Muscle layer of duodenum (tissue), 2 donors: ENCODE results near the gene DXO.

Source experiments
- H3K27ac ChIP-seq: one replicate; pipeline ENCODE4 v1.7.0; 2013; ENCODE audit warnings: mild to moderate bottlenecking, low read length
- H3K27me3 ChIP-seq: one replicate; pipeline ENCODE4 v1.7.0; 2013; ENCODE audit warnings: low read depth, mild to moderate bottlenecking, control low read depth, low read length
- H3K36me3 ChIP-seq, 2 donors: one replicate each; pipeline ENCODE4 v1.7.0; 2013; ENCODE audit warnings: low read length in 2 of 2, control low read depth in 1 of 2, mild to moderate bottlenecking in 1 of 2; ENCODE audit not compliant: insufficient read depth in 2 of 2, control insufficient read depth in 1 of 2
- H3K4me1 ChIP-seq, 2 donors: one replicate each; pipeline ENCODE4 v1.7.0; 2013; ENCODE audit warnings: low read length in 2 of 2, mild to moderate bottlenecking in 2 of 2, control low read depth in 1 of 2, moderate library complexity in 1 of 2; ENCODE audit not compliant: insufficient read depth in 2 of 2, control insufficient read depth in 1 of 2
- H3K4me3 ChIP-seq, 2 donors: one replicate each; pipeline ENCODE4 v1.7.0; 2013; ENCODE audit warnings: low read length in 2 of 2, low read depth in 1 of 2, mild to moderate bottlenecking in 1 of 2
- H3K9me3 ChIP-seq, 2 donors: one replicate each; pipeline ENCODE4 v1.7.0; 2013; ENCODE audit warnings: low read length in 2 of 2, control low read depth in 1 of 2, mild to moderate bottlenecking in 1 of 2; ENCODE audit not compliant: control insufficient read depth in 1 of 2
- donor health status: healthy.

Gene DXO

GRCh38 chr6:31966997-31967925, 4.7 kb downstream of the DXO start:
- Histone ChIP-seq H3K4me3 (no peak overlapping the region), H3K4me1 (peaks cover 0 to 14% of the 10 kb centered on the region in 2 donors), H3K27ac (no peak overlapping the region), H3K36me3 (peaks cover 59 to 88% of the 10 kb centered on the region in 2 donors), H3K27me3 (no peaks in the 10 kb centered on the region), H3K9me3 (no peaks in the 10 kb centered on the region)

- Histone ChIP-seq H3K27me3 (no peaks in the 10 kb centered on the region), H3K27ac (no peak overlapping the region), H3K9me3 (no peaks in the 10 kb centered on the region), H3K4me1 (peaks cover 0 to 12% of the 10 kb centered on the region in 2 donors), H3K4me3 (no peak overlapping the region), H3K36me3 (peaks cover 66 to 90% of the 10 kb centered on the region in 2 donors)
Measured at GRCh38 chr6:31966506-31966905, 5.4 kb downstream of the DXO start.

- H3K27ac ChIP-seq = no peak overlapping the region
- peaks cover 74 to 96% of the 10 kb centered on the region in 2 donors for H3K36me3 ChIP-seq
- no peak overlapping the region for H3K4me3 ChIP-seq
Measured at GRCh38 chr6:31965700-31966099, 6.2 kb downstream of the DXO start.

GRCh38 chr6:31963921-31964320, 8.0 kb downstream of the DXO start:
- H3K27me3 ChIP-seq = no peaks in the 10 kb centered on the region
- peaks cover 67 to 85% of the 10 kb centered on the region in 2 donors for H3K36me3 ChIP-seq
- no peak overlapping the region for H3K27ac ChIP-seq
- H3K4me3 ChIP-seq = no peak overlapping the region
- peaks cover 8% of the 10 kb centered on the region in 2 donors for H3K4me1 ChIP-seq
- H3K9me3 ChIP-seq = no peaks in the 10 kb centered on the region

More at GRCh38 chr6:31965700-31966099, 6.2 kb downstream of the DXO start:
- H3K27me3 ChIP-seq = no peaks in the 10 kb centered on the region
- peaks cover 0 to 4% of the 10 kb centered on the region in 2 donors for H3K4me1 ChIP-seq
- no peaks in the 10 kb centered on the region for H3K9me3 ChIP-seq

- H3K4me3 ChIP-seq = no peak overlapping the region
- no peaks in the 10 kb centered on the region for H3K9me3 ChIP-seq
- H3K27ac ChIP-seq = no peak overlapping the region
- peaks cover 64 to 69% of the 10 kb centered on the region in 2 donors for H3K36me3 ChIP-seq
- no peaks in the 10 kb centered on the region for H3K27me3 ChIP-seq
- peaks cover 14 to 21% of the 10 kb centered on the region in 2 donors for H3K4me1 ChIP-seq
Measured at GRCh38 chr6:31961616-31962015, 10.3 kb downstream of the DXO start.

GRCh38 chr6:31958741-31959739, 12.9 kb downstream of the DXO start, which contains the start of the genes NELFE and SKIC2:
Gene NELFE, minus strand, starts transcription at chr6:31958971. Its CDS starts 525 bp downstream, at chr6:31958446.
Gene SKIC2, plus strand, starts transcription at chr6:31959175. Its CDS starts 18 bp downstream, at chr6:31959193.
- Histone ChIP-seq H3K4me1 (peaks cover 14 to 21% of the 10 kb centered on the region in 2 donors), H3K4me3 (peak within 1 kb of the TSS; percentile 87 to 97), H3K27me3 (no peaks in the 10 kb centered on the region), H3K27ac (peak within 1 kb of the TSS; percentile 95), H3K36me3 (peaks cover 59 to 65% of the 10 kb centered on the region in 2 donors), H3K9me3 (no peaks in the 10 kb centered on the region)

- Histone ChIP-seq H3K4me3 (peak overlapping the region; percentile 87 to 97), H3K36me3 (peaks cover 59 to 65% of the 10 kb centered on the region in 2 donors), H3K27ac (peak overlapping the region; percentile 95), H3K4me1 (peaks cover 14 to 21% of the 10 kb centered on the region in 2 donors), H3K27me3 (no peaks in the 10 kb centered on the region), H3K9me3 (no peaks in the 10 kb centered on the region)
Measured at GRCh38 chr6:31958412-31958740, 13.6 kb downstream of the DXO start.

- Histone ChIP-seq H3K4me1 (peaks cover 14 to 21% of the 10 kb centered on the region in 2 donors), H3K36me3 (peaks cover 55 to 63% of the 10 kb centered on the region in 2 donors), H3K27ac (no peak overlapping the region), H3K4me3 (no peak overlapping the region), H3K27me3 (no peaks in the 10 kb centered on the region), H3K9me3 (no peaks in the 10 kb centered on the region)
Measured at GRCh38 chr6:31956796-31957195, 15.1 kb downstream of the DXO start.

- H3K36me3 ChIP-seq = peaks cover 47 to 51% of the 10 kb centered on the region in 2 donors
Measured at GRCh38 chr6:31954511-31954910, 17.4 kb downstream of the DXO start.

GRCh38 chr6:31952890-31953289, 19.0 kb downstream of the DXO start:
- Histone ChIP-seq H3K4me3 (no peak overlapping the region), H3K27ac (no peak overlapping the region), H3K27me3 (no peaks in the 10 kb centered on the region), H3K4me1 (peaks cover 2 to 7% of the 10 kb centered on the region in 2 donors), H3K9me3 (no peaks in the 10 kb centered on the region), H3K36me3 (peaks cover 47 to 51% of the 10 kb centered on the region in 2 donors)

More at GRCh38 chr6:31954511-31954910, 17.4 kb downstream of the DXO start:
- Histone ChIP-seq H3K4me3 (no peak overlapping the region), H3K27ac (no peak overlapping the region), H3K9me3 (no peaks in the 10 kb centered on the region), H3K27me3 (no peaks in the 10 kb centered on the region), H3K4me1 (peaks cover 9 to 17% of the 10 kb centered on the region in 2 donors)
